ENCODE results near the gene RMI2.

Gene RMI2

GRCh38 chr16:11386054-11386680 is 40.9 kb downstream of the RMI2 start:
- FAIRE-seq: no peak

GRCh38 chr16:11386791-11387546 is 41.7 kb downstream of the RMI2 start:
- FAIRE-seq: no peak

GRCh38 chr16:11389083-11389482 is 43.8 kb downstream of the RMI2 start:
- FAIRE-seq: no peak

GRCh38 chr16:11389631-11390565 is 44.6 kb downstream of the RMI2 start:
- no peak for FAIRE-seq

- no peak for FAIRE-seq
Measured at GRCh38 chr16:11390573-11391495, 45.6 kb downstream of the RMI2 start.

GRCh38 chr16:11391576-11391975 is 46.3 kb downstream of the RMI2 start:
- no peak for FAIRE-seq

- FAIRE-seq: no peak
Measured at GRCh38 chr16:11392041-11392581, 46.9 kb downstream of the RMI2 start.

- FAIRE-seq: no peak
Measured at GRCh38 chr16:11393366-11393765, 48.1 kb downstream of the RMI2 start.

- no peak for FAIRE-seq
Measured at GRCh38 chr16:11393861-11394592, 48.8 kb downstream of the RMI2 start.

- no peak for FAIRE-seq
Measured at GRCh38 chr16:11394593-11394960, 49.3 kb downstream of the RMI2 start.

GRCh38 chr16:11395008-11395948 is 50.0 kb downstream of the RMI2 start:
- FAIRE-seq: no peak

- FAIRE-seq: no peak
Measured at GRCh38 chr16:11395949-11396240, 50.6 kb downstream of the RMI2 start.

GRCh38 chr16:11396241-11397048 is 51.2 kb downstream of the RMI2 start:
- FAIRE-seq: no peak

GRCh38 chr16:11398136-11398535 is 52.9 kb downstream of the RMI2 start:
- no peak for FAIRE-seq

GRCh38 chr16:11398851-11399250 is 53.6 kb downstream of the RMI2 start:
- FAIRE-seq: no peak

- no peak for FAIRE-seq
Measured at GRCh38 chr16:11399261-11399831, 54.1 kb downstream of the RMI2 start.

GRCh38 chr16:11400076-11400475 is 54.8 kb downstream of the RMI2 start:
- no peak for FAIRE-seq
